Head of caudate nucleus (tissue), 42 donors: ENCODE measurements around the gene TIMM29.
"Not testable (repeated sequence)": the region's sequence is repeated elsewhere in the genome, so short reads cannot be mapped to it uniquely, and the experiment has no call there.

Experiments
- DNase-seq, 42 donors: peaks; one replicate each; pipeline versions ENCODE4 v3.0.0 to v3.0.0-alpha.2; 2020 to 2021; ENCODE audit warnings: mixed read lengths in 7 of 42
- intact Hi-C: fragments of 100-400 bp; cut with DNase I; formaldehyde crosslinking; loops from one replicate; pipeline ENCODE4 v1.15.0; 2022

Gene TIMM29

GRCh38 chr19:10927730-10928562, 665 bp upstream of the TIMM29 start:
- intact Hi-C loops: loop anchor here (10.0 kb wide), 1 partner anchor 53 kb away; the partner anchor contains the start of gene CARM1
- no peak for DNase-seq

GRCh38 chr19:10929402-10929794, 787 bp downstream of the TIMM29 start:
- DNase-seq: no peak
- intact Hi-C loops: loop anchor here (10.0 kb wide), 1 partner anchor 55 kb away; the partner anchor contains the start of gene CARM1

GRCh38 chr19:10935371-10936059, 6.9 kb downstream of the TIMM29 start:
- no peak for DNase-seq
- intact Hi-C loops: no loop called here

- intact Hi-C loops: no loop called here
- DNase-seq: peak in 23 of 42 donors; percentile 23 to 75 (median 49)
Measured at GRCh38 chr19:10936661-10937084, 8.1 kb downstream of the TIMM29 start.

GRCh38 chr19:10941649-10942048, 13.0 kb downstream of the TIMM29 start:
- intact Hi-C loops: not testable (repeated sequence)

GRCh38 chr19:10943412-10943811, 14.8 kb downstream of the TIMM29 start:
- intact Hi-C loops, DNase-seq: not testable (repeated sequence)

More at GRCh38 chr19:10941649-10942048, 13.0 kb downstream of the TIMM29 start:
- not testable (repeated sequence) for DNase-seq

GRCh38 chr19:10945264-10945663, 16.7 kb downstream of the TIMM29 start:
- intact Hi-C loops: no loop called here
- DNase-seq: no peak

- intact Hi-C loops: no loop called here
- DNase-seq: no peak
Measured at GRCh38 chr19:10946958-10947657, 18.5 kb downstream of the TIMM29 start.

- DNase-seq: no peak
- intact Hi-C loops: no loop called here
Measured at GRCh38 chr19:10952809-10953208, 24.2 kb downstream of the TIMM29 start.

GRCh38 chr19:10959277-10959968, 30.8 kb downstream of the TIMM29 start:
- intact Hi-C loops: not testable (repeated sequence)

GRCh38 chr19:10960314-10961072, 31.9 kb downstream of the TIMM29 start, which contains the start of gene SMARCA4:
SMARCA4 (plus strand) TSS chr19:10961030; CDS start chr19:10984152, 23,122 bp downstream.
- peak; percentile 73 to 98 (median 95) for DNase-seq
- intact Hi-C loops: no loop called here

More at GRCh38 chr19:10959277-10959968, 30.8 kb downstream of the TIMM29 start:
- DNase-seq: not testable (repeated sequence)

- DNase-seq: peak in 22 of 42 donors; percentile 7 to 86 (median 73)
- intact Hi-C loops: no loop called here
Measured at GRCh38 chr19:10961073-10961860, 32.7 kb downstream of the TIMM29 start.

GRCh38 chr19:10962863-10963262, 34.3 kb downstream of the TIMM29 start:
- intact Hi-C loops: no loop called here
- no peak for DNase-seq

GRCh38 chr19:10963865-10964264, 35.3 kb downstream of the TIMM29 start:
- no peak for DNase-seq
- intact Hi-C loops: no loop called here

GRCh38 chr19:10964903-10965302, 36.3 kb downstream of the TIMM29 start:
- no peak for DNase-seq
- intact Hi-C loops: no loop called here

GRCh38 chr19:10965398-10965797, 36.8 kb downstream of the TIMM29 start:
- intact Hi-C loops: no loop called here
- DNase-seq: no peak

GRCh38 chr19:10966809-10967208, 38.2 kb downstream of the TIMM29 start:
- DNase-seq: no peak
- intact Hi-C loops: no loop called here
